Neural cell (in vitro differentiated cells): ENCODE measurements around the gene CDC123.
"Not testable (repeated sequence)": the region's sequence is repeated elsewhere in the genome, so short reads cannot be mapped to it uniquely, and the experiment has no call there.

ENCODE experiments used
- EP300 ChIP-seq: fragments of 450-650 bp; conservative IDR thresholded peaks from 2 replicates; pipeline ENCODE4 v1.6.1; 2014; ENCODE audit warnings: antibody characterized with exemption, mild to moderate bottlenecking, moderate library complexity; ENCODE audit not compliant: poor library complexity, severe bottlenecking
- TF ChIP-seq, protein P1 (sequence below): fragments of 450-650 bp; IDR thresholded peaks from 2 replicates; pipeline ENCODE4 v1.5.1; 2014; ENCODE audit warnings: antibody characterized with exemption, mild to moderate bottlenecking, moderate library complexity; ENCODE audit not compliant: poor library complexity, severe bottlenecking

DNA sequence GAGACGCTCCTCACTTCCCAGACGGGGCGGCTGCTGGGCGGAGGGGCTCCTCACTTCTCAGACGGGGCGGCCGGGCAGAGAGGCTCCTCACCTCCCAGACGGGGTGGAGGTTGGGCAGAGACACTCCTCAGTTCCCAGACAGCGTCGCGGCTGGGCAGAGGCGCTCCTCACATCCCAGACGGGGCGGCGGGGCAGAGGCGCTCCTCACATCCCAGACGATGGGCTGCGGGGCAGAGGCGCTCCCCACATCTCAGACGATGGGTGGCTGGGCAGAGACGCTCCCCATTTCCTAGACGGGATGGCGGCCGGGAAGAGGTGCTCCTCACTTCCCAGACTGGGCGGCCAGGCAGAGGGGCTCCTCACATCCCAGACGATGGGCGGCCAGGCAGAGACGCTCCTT, 30.4 kb downstream of the CDC123 start:
- TF ChIP-seq, protein P1, sequence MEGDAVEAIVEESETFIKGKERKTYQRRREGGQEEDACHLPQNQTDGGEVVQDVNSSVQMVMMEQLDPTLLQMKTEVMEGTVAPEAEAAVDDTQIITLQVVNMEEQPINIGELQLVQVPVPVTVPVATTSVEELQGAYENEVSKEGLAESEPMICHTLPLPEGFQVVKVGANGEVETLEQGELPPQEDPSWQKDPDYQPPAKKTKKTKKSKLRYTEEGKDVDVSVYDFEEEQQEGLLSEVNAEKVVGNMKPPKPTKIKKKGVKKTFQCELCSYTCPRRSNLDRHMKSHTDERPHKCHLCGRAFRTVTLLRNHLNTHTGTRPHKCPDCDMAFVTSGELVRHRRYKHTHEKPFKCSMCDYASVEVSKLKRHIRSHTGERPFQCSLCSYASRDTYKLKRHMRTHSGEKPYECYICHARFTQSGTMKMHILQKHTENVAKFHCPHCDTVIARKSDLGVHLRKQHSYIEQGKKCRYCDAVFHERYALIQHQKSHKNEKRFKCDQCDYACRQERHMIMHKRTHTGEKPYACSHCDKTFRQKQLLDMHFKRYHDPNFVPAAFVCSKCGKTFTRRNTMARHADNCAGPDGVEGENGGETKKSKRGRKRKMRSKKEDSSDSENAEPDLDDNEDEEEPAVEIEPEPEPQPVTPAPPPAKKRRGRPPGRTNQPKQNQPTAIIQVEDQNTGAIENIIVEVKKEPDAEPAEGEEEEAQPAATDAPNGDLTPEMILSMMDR: not testable (repeated sequence)
- TF ChIP-seq EP300: not testable (repeated sequence)
